ENCODE data around the gene UBQLN1.

DNA sequence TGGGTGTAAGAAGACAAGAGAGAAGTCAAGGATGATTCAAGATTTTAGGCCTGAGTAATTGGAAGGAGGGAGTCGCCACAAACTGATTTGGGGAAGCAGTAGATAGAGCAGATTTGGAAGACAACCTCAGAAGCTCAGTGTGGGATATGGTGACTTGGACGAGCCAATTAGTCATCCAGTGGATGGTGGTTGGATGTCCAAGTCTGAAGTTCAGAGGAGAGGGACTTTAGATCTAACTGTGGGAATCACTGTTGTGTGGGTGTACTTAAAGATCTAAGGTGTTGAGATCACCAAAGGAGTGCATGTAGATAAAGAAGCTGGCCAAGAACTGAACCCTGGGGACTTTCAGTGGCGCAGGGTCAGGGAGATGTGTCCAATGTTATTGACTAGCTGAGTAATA lies 82.6 kb downstream of the UBQLN1 start:
- no peak for TF ChIP-seq YY1 (IDR thresholded peaks at IDR 0.05; ENCODE audit: insufficient read depth, insufficient read length)
- TF ChIP-seq ZNF274 (IDR thresholded peaks at IDR 0.05; ENCODE audit: low read depth, low read length), result no peak

Data from NT2/D1 (cell line).